Measurements from ENCODE around the gene RIOK3. TPM values are rescaled to one million over a fixed set of nuclear protein-coding genes. Genes with fewer than 3 reads are reported as not detected.

Gene RIOK3
- total and polyA plus RNA-seq, 4 donors = 29.9 to 104 (median 42.8) TPM

- H3K27ac ChIP-seq (ENCODE audit: low read depth in 1 of 2, low read length in 2 of 2) = no peak overlapping the region
- H3K4me1 ChIP-seq (ENCODE audit: control insufficient read depth in 4 of 4, insufficient read depth in 4 of 4, low read length in 3 of 4) = peaks cover 0 to 7% (median 0%) of the 10 kb centered on the region in 4 donors
- no peaks in the 10 kb centered on the region for H3K27me3 ChIP-seq (ENCODE audit: control insufficient read depth in 4 of 4, insufficient read depth in 4 of 4, low read length in 3 of 4)
- no peak overlapping the region for H3K9ac ChIP-seq (ENCODE audit: low read depth in 1 of 2, low read length in 2 of 2)
- no peaks in the 10 kb centered on the region for H3K9me3 ChIP-seq (ENCODE audit: control insufficient read depth in 4 of 4, low read length in 3 of 4)
- 87% methylated on average over 2 of the region's 2 CpGs for WGBS
- no peak for DNase-seq (ENCODE audit: low spot score)
- H3K4me3 ChIP-seq (ENCODE audit: low read depth in 1 of 3, low read length in 3 of 3) = no peak overlapping the region
- H3K36me3 ChIP-seq (ENCODE audit: control insufficient read depth in 4 of 4, insufficient read depth in 3 of 4, low read depth in 1 of 4, low read length in 3 of 4) = no peaks in the 10 kb centered on the region
- TF ChIP-seq, protein P1, sequence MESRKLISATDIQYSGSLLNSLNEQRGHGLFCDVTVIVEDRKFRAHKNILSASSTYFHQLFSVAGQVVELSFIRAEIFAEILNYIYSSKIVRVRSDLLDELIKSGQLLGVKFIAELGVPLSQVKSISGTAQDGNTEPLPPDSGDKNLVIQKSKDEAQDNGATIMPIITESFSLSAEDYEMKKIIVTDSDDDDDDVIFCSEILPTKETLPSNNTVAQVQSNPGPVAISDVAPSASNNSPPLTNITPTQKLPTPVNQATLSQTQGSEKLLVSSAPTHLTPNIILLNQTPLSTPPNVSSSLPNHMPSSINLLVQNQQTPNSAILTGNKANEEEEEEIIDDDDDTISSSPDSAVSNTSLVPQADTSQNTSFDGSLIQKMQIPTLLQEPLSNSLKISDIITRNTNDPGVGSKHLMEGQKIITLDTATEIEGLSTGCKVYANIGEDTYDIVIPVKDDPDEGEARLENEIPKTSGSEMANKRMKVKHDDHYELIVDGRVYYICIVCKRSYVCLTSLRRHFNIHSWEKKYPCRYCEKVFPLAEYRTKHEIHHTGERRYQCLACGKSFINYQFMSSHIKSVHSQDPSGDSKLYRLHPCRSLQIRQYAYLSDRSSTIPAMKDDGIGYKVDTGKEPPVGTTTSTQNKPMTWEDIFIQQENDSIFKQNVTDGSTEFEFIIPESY (IDR thresholded peaks at IDR 0.05) = no peak
- TF ChIP-seq RXRA (IDR thresholded peaks at IDR 0.05) (no peak), JUND (IDR thresholded peaks at IDR 0.05) (no peak), HNF4G (IDR thresholded peaks at IDR 0.05) (no peak), SP1 (IDR thresholded peaks at IDR 0.05) (no peak), EGR1 (IDR thresholded peaks at IDR 0.05; ENCODE audit: low read depth in 2 of 2) (no peak), FOXA1 (IDR thresholded peaks at IDR 0.05) (no peak), YY1 (IDR thresholded peaks at IDR 0.05) (no peak), GABPA (IDR thresholded peaks at IDR 0.05 in 1 of 2, conservative IDR thresholded peaks at IDR 0.05 in 1 of 2) (no peak), MAX (IDR thresholded peaks at IDR 0.05) (no peak), ATF3 (IDR thresholded peaks at IDR 0.05) (no peak), FOXA2 (IDR thresholded peaks at IDR 0.05) (no peak)
- TF ChIP-seq, protein P2, sequence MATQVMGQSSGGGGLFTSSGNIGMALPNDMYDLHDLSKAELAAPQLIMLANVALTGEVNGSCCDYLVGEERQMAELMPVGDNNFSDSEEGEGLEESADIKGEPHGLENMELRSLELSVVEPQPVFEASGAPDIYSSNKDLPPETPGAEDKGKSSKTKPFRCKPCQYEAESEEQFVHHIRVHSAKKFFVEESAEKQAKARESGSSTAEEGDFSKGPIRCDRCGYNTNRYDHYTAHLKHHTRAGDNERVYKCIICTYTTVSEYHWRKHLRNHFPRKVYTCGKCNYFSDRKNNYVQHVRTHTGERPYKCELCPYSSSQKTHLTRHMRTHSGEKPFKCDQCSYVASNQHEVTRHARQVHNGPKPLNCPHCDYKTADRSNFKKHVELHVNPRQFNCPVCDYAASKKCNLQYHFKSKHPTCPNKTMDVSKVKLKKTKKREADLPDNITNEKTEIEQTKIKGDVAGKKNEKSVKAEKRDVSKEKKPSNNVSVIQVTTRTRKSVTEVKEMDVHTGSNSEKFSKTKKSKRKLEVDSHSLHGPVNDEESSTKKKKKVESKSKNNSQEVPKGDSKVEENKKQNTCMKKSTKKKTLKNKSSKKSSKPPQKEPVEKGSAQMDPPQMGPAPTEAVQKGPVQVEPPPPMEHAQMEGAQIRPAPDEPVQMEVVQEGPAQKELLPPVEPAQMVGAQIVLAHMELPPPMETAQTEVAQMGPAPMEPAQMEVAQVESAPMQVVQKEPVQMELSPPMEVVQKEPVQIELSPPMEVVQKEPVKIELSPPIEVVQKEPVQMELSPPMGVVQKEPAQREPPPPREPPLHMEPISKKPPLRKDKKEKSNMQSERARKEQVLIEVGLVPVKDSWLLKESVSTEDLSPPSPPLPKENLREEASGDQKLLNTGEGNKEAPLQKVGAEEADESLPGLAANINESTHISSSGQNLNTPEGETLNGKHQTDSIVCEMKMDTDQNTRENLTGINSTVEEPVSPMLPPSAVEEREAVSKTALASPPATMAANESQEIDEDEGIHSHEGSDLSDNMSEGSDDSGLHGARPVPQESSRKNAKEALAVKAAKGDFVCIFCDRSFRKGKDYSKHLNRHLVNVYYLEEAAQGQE (IDR thresholded peaks at IDR 0.05) = no peak
- TF ChIP-seq, protein P3, sequence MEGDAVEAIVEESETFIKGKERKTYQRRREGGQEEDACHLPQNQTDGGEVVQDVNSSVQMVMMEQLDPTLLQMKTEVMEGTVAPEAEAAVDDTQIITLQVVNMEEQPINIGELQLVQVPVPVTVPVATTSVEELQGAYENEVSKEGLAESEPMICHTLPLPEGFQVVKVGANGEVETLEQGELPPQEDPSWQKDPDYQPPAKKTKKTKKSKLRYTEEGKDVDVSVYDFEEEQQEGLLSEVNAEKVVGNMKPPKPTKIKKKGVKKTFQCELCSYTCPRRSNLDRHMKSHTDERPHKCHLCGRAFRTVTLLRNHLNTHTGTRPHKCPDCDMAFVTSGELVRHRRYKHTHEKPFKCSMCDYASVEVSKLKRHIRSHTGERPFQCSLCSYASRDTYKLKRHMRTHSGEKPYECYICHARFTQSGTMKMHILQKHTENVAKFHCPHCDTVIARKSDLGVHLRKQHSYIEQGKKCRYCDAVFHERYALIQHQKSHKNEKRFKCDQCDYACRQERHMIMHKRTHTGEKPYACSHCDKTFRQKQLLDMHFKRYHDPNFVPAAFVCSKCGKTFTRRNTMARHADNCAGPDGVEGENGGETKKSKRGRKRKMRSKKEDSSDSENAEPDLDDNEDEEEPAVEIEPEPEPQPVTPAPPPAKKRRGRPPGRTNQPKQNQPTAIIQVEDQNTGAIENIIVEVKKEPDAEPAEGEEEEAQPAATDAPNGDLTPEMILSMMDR (IDR thresholded peaks at IDR 0.05; ENCODE audit: low read depth, low read length, missing input control) = no peak
Measured at GRCh38 chr18:23498117-23498516, 45.0 kb downstream of the RIOK3 start.

- Histone ChIP-seq H3K4me3 (ENCODE audit: low read depth in 1 of 3, low read length in 3 of 3) (no peak overlapping the region), H3K36me3 (ENCODE audit: control insufficient read depth in 4 of 4, insufficient read depth in 3 of 4, low read depth in 1 of 4, low read length in 3 of 4) (no peaks in the 10 kb centered on the region), H3K9me3 (ENCODE audit: control insufficient read depth in 4 of 4, low read length in 3 of 4) (no peaks in the 10 kb centered on the region), H3K27me3 (ENCODE audit: control insufficient read depth in 4 of 4, insufficient read depth in 4 of 4, low read length in 3 of 4) (no peaks in the 10 kb centered on the region), H3K9ac (ENCODE audit: low read depth in 1 of 2, low read length in 2 of 2) (no peak overlapping the region), H3K27ac (ENCODE audit: low read depth in 1 of 2, low read length in 2 of 2) (no peak overlapping the region), H3K4me1 (ENCODE audit: control insufficient read depth in 4 of 4, insufficient read depth in 4 of 4, low read length in 3 of 4) (peaks cover 0 to 7% (median 0%) of the 10 kb centered on the region in 4 donors)
- TF ChIP-seq YY1 (IDR thresholded peaks at IDR 0.05) (no peak), HNF4G (IDR thresholded peaks at IDR 0.05) (no peak), JUND (IDR thresholded peaks at IDR 0.05) (no peak), RXRA (IDR thresholded peaks at IDR 0.05) (no peak), TAF1 (conservative IDR thresholded peaks at IDR 0.05) (no peak), SP1 (IDR thresholded peaks at IDR 0.05) (no peak), FOXA1 (IDR thresholded peaks at IDR 0.05) (no peak), FOXA2 (IDR thresholded peaks at IDR 0.05) (no peak), EGR1 (IDR thresholded peaks at IDR 0.05; ENCODE audit: low read depth in 2 of 2) (no peak), RAD21 (IDR thresholded peaks at IDR 0.05) (peak; percentile 82 to 84)
- TF ChIP-seq, protein P3 (IDR thresholded peaks at IDR 0.05; ENCODE audit: low read depth, low read length, missing input control) = peak; percentile 74
- 26% methylated on average over 5 of the region's 5 CpGs for WGBS
- DNase-seq (ENCODE audit: low spot score) = peak; percentile 71
Measured at GRCh38 chr18:23498877-23499276, 45.8 kb downstream of the RIOK3 start.

All from liver (tissue), 9 donors.